Measurements from ENCODE around the gene BHLHE40. TPM values are rescaled to one million over a fixed set of nuclear protein-coding genes. Genes with fewer than 3 reads are reported as not detected.

BHLHE40 gene
- total RNA-seq, 1 experiment from 2014 or later = 81.6 TPM

- no TSS peak for BruUV-seq (replicated peaks)
- Histone ChIP-seq H3K27ac (ENCODE audit: low read depth, low read length) (peak overlapping the region; percentile 46), H3K4me1 (ENCODE audit: control insufficient read depth in 1 of 2, insufficient read depth in 2 of 2, low read length in 2 of 2) (peaks cover 64 to 88% of the 10 kb centered on the region in 2 experiments), H3K36me3 (ENCODE audit: control insufficient read depth in 1 of 2, insufficient read depth in 2 of 2, low read length in 2 of 2) (peaks cover 8 to 20% of the 10 kb centered on the region in 2 experiments; a peak in 3 of 4 replicates), H3K9me2 (ENCODE audit: insufficient read depth) (no peaks in the 10 kb centered on the region), H3K79me2 (ENCODE audit: insufficient read depth, low read length) (peaks cover 20% of the 10 kb centered on the region), H3K27me3 (ENCODE audit: insufficient read depth, low read length) (no peaks in the 10 kb centered on the region), H4K20me1 (ENCODE audit: insufficient read depth) (peaks cover 12% of the 10 kb centered on the region; the same call in 1 of the 2 replicates), H3K9me3 (ENCODE audit: control insufficient read depth in 1 of 2, insufficient read depth in 1 of 2, low read depth in 1 of 2, low read length in 2 of 2) (no peaks in the 10 kb centered on the region), H3K4me2 (ENCODE audit: low read length) (peak overlapping the region; percentile 81), H3K9ac (ENCODE audit: low read length) (peak overlapping the region; percentile 64), H2AFZ (ENCODE audit: low read depth, low read length, poor library complexity, severe bottlenecking) (no peak overlapping the region), H3K4me3 (replicated peaks in 1 of 2; ENCODE audit: low read depth in 1 of 2, low read length in 2 of 2) (peak overlapping the region; percentile 17 to 48; a peak in 3 of 4 replicates)
- ATAC-seq (peak; percentile 84), DNase-seq (ENCODE audit: low read depth, low spot score) (peak; percentile 98)
- ChIA-PET CTCF (interaction anchor here (0.9 to 2.8 kb wide), 5 partner anchors 8 to 275 kb away, joined by 3 to 20 read pairs (median 4); partner anchors contain the start of gene BHLHE40), POLR2A (interaction anchor here (0.8 to 2.0 kb wide), 9 partner anchors 8 to 712 kb away, joined by 3 to 14 read pairs (median 4); no protein-coding TSS in a partner anchor), RAD21 (ENCODE audit: low non-redundant PET in 1 of 2, low total read pairs in 2 of 2, uncharacterized antibody in 2 of 2, unreplicated experiment in 2 of 2) (interaction anchor here in 1 of 2 experiments (1.0 kb wide), 1 partner anchor 8 kb away, joined by 3 read pairs; no protein-coding TSS in a partner anchor)
- TF ChIP-seq POLR2AphosphoS5 (IDR thresholded peaks at IDR 0.05; ENCODE audit: low read depth, low read length) = peak; percentile 88
- peak; percentile 21 for TF ChIP-seq YY1 (IDR thresholded peaks at IDR 0.05; ENCODE audit: extremely low read depth, insufficient replicate concordance, low read depth, low read length)
- TF ChIP-seq, protein P1, sequence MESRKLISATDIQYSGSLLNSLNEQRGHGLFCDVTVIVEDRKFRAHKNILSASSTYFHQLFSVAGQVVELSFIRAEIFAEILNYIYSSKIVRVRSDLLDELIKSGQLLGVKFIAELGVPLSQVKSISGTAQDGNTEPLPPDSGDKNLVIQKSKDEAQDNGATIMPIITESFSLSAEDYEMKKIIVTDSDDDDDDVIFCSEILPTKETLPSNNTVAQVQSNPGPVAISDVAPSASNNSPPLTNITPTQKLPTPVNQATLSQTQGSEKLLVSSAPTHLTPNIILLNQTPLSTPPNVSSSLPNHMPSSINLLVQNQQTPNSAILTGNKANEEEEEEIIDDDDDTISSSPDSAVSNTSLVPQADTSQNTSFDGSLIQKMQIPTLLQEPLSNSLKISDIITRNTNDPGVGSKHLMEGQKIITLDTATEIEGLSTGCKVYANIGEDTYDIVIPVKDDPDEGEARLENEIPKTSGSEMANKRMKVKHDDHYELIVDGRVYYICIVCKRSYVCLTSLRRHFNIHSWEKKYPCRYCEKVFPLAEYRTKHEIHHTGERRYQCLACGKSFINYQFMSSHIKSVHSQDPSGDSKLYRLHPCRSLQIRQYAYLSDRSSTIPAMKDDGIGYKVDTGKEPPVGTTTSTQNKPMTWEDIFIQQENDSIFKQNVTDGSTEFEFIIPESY (IDR thresholded peaks at IDR 0.05; ENCODE audit: extremely low read depth, insufficient replicate concordance, low read length) = peak; percentile 76
- TF ChIP-seq FOSL1 (IDR thresholded peaks at IDR 0.05; ENCODE audit: low read depth) = no peak
- TF ChIP-seq TCF7L2 (IDR thresholded peaks at IDR 0.05; ENCODE audit: borderline replicate concordance, extremely low read depth, insufficient read depth, insufficient read length) = peak; percentile 100
- TF ChIP-seq CTCF (IDR thresholded peaks at IDR 0.05 in 2 of 3, conservative IDR thresholded peaks at IDR 0.05 in 1 of 3; ENCODE audit: borderline replicate concordance in 1 of 3, insufficient read depth in 1 of 3, low read depth in 2 of 3, low read length in 2 of 3) = no peak
- intact Hi-C loops (cut with micrococcal nuclease) = no loop called here
Observed at GRCh38 chr3:4986782-4987537, 7.7 kb downstream of the BHLHE40 start.

All from HCT116 (cell line).